Measurements from ENCODE around the gene UFSP1. TPM values are rescaled to one million over a fixed set of nuclear protein-coding genes. Genes with fewer than 3 reads are reported as not detected.
A peak's percentile ranks its signal among the peaks of the same experiment; 100 is the strongest.

Gene UFSP1
- total and polyA plus RNA-seq, 4 donors, result 1.5 to 6.2 (median 5.5) TPM

GRCh38 chr7:100878685-100879084 is 10.8 kb downstream of the UFSP1 start:
- Histone ChIP-seq H3K9me3 (ENCODE audit: control insufficient read depth in 4 of 4, insufficient read depth in 3 of 4, low read length in 3 of 4) (no peaks in the 10 kb centered on the region), H3K27ac (ENCODE audit: low read depth in 1 of 2, low read length in 1 of 2) (no peak overlapping the region), H3K9ac (ENCODE audit: insufficient read depth in 1 of 2, low read length in 2 of 2) (no peak overlapping the region), H3K4me1 (ENCODE audit: control insufficient read depth in 5 of 5, insufficient read depth in 5 of 5, low read length in 5 of 5) (peaks cover 3 to 20% (median 12%) of the 10 kb centered on the region in 5 donors), H3K27me3 (ENCODE audit: control insufficient read depth in 3 of 3, insufficient read depth in 3 of 3, low read length in 2 of 3) (no peaks in the 10 kb centered on the region), H3K36me3 (ENCODE audit: control insufficient read depth in 4 of 4, insufficient read depth in 4 of 4, low read length in 4 of 4) (peaks cover 13 to 42% (median 31%) of the 10 kb centered on the region in 4 donors), H3K4me3 (no peak overlapping the region)
- DNase-seq, result no peak
- no peak for TF ChIP-seq CTCF (IDR thresholded peaks at IDR 0.05; ENCODE audit: control extremely low read depth, extremely low read depth)
- no peak for ATAC-seq (ENCODE audit: insufficient read depth, low FRiP score)
- 79 to 92% methylated on average over 6 of the region's 6 CpGs for WGBS, 2 donors

- DNase-seq (no peak), ATAC-seq (ENCODE audit: insufficient read depth, low FRiP score) (no peak)
- Histone ChIP-seq H3K4me1 (ENCODE audit: control insufficient read depth in 5 of 5, insufficient read depth in 5 of 5, low read length in 5 of 5) (peaks cover 3 to 20% (median 12%) of the 10 kb centered on the region in 5 donors), H3K36me3 (ENCODE audit: control insufficient read depth in 4 of 4, insufficient read depth in 4 of 4, low read length in 4 of 4) (peaks cover 11 to 39% (median 30%) of the 10 kb centered on the region in 4 donors), H3K9me3 (ENCODE audit: control insufficient read depth in 4 of 4, insufficient read depth in 3 of 4, low read length in 3 of 4) (no peaks in the 10 kb centered on the region), H3K27ac (ENCODE audit: low read depth in 1 of 2, low read length in 1 of 2) (no peak overlapping the region), H3K9ac (ENCODE audit: insufficient read depth in 1 of 2, low read length in 2 of 2) (no peak overlapping the region), H3K4me3 (no peak overlapping the region), H3K27me3 (ENCODE audit: control insufficient read depth in 3 of 3, insufficient read depth in 3 of 3, low read length in 2 of 3) (no peaks in the 10 kb centered on the region)
- TF ChIP-seq CTCF (IDR thresholded peaks at IDR 0.05; ENCODE audit: control extremely low read depth, extremely low read depth), result no peak
- 83 to 90% methylated on average over 7 of the region's 7 CpGs for WGBS, 2 donors
These were observed 11.5 kb downstream of the UFSP1 start for GRCh38 chr7:100878013-100878412.

- Histone ChIP-seq H3K9ac (ENCODE audit: insufficient read depth in 1 of 2, low read length in 2 of 2) (peak overlapping the region; percentile 46 to 83), H3K27ac (ENCODE audit: low read depth in 1 of 2, low read length in 1 of 2) (peak overlapping the region; percentile 84 to 91), H3K4me3 (peak overlapping the region; percentile 96), H3K9me3 (ENCODE audit: control insufficient read depth in 4 of 4, insufficient read depth in 3 of 4, low read length in 3 of 4) (no peaks in the 10 kb centered on the region), H3K36me3 (ENCODE audit: control insufficient read depth in 4 of 4, insufficient read depth in 4 of 4, low read length in 4 of 4) (peaks cover 2 to 37% (median 30%) of the 10 kb centered on the region in 4 donors), H3K4me1 (ENCODE audit: control insufficient read depth in 5 of 5, insufficient read depth in 5 of 5, low read length in 5 of 5) (peaks cover 3 to 20% (median 12%) of the 10 kb centered on the region in 5 donors), H3K27me3 (ENCODE audit: control insufficient read depth in 3 of 3, insufficient read depth in 3 of 3, low read length in 2 of 3) (no peaks in the 10 kb centered on the region)
- ATAC-seq (ENCODE audit: insufficient read depth, low FRiP score), result peak; percentile 13
- 0% methylated on average over 35 to 39 of the region's 39 CpGs for whole genome bisulfite sequencing, 2 donors
- TF ChIP-seq CTCF (IDR thresholded peaks at IDR 0.05; ENCODE audit: control extremely low read depth, extremely low read depth), result no peak
- DNase-seq, result peak in 1 of 3 donors; percentile 47
These were observed 14.2 kb downstream of the UFSP1 start for GRCh38 chr7:100875356-100875751.

Data from lung (tissue), 12 donors.